HEK293 (cell line): Measurements from ENCODE around the gene PDE9A.

Source experiments
- CTCF ChIA-PET: fragments of 350-600 bp; formaldehyde crosslinking; extraction: SDS; loops from one replicate; lab custom pipeline; 2021; ENCODE audit warnings: antibody characterized with exemption; lab: Yijun Ruan, JAX
- POLR2A ChIA-PET: fragments of 300-600 bp; formaldehyde crosslinking; extraction: SDS; loops from one replicate; lab custom pipeline; 2020; ENCODE audit warnings: antibody characterized with exemption, inconsistent platforms; lab: Yijun Ruan, JAX
- H3K27ac ChIP-seq: fragments of 200-500 bp; sonication (Bioruptor generic); 2 replicates; pipeline ENCODE4 v1.5.1; 2014; ENCODE audit warnings: low read depth, low read length, control low read depth, inconsistent platforms; ENCODE audit errors: extremely low read depth
- H3K36me3 ChIP-seq, 2 experiments: fragments of 200-500 bp in 1 of 2; sonication (Bioruptor generic) in 1 of 2; 1 replicate in 1 of 2; 2 replicates in 1 of 2; pipeline ENCODE4 v1.5.1; 2014 to 2017; ENCODE audit warnings: inconsistent platforms in 2 of 2, low read length in 2 of 2; ENCODE audit not compliant: control insufficient read depth in 2 of 2, insufficient read depth in 1 of 2
- H3K4me1 ChIP-seq: fragments of 200-500 bp; sonication (Bioruptor generic); 2 replicates; pipeline ENCODE4 v1.5.1; 2014; ENCODE audit warnings: mild to moderate bottlenecking, low read length, inconsistent platforms; ENCODE audit not compliant: control insufficient read depth, insufficient read depth
- H3K4me3 ChIP-seq: 2 replicates; pipeline ENCODE4 v1.5.1; 2011; ENCODE audit warnings: low read depth, mild to moderate bottlenecking, control low read depth, low read length, moderate library complexity
- H3K9me3 ChIP-seq: fragments of 200-500 bp; sonication (Bioruptor generic); 2 replicates; pipeline ENCODE4 v1.5.1; 2014; ENCODE audit warnings: low read depth, low read length, inconsistent platforms; ENCODE audit not compliant: control insufficient read depth, insufficient read depth
- FEZF1 ChIP-seq: fragments of 450-650 bp; formaldehyde crosslinking; IDR thresholded peaks from 2 replicates; pipeline ENCODE4 v1.5.1; 2016; ENCODE audit warnings: missing biosample characterization, missing genetic modification characterization
- SP2 ChIP-seq: fragments of 450-650 bp; formaldehyde crosslinking; IDR thresholded peaks from 2 replicates; pipeline ENCODE4 v1.5.1; 2016; ENCODE audit warnings: missing biosample characterization, missing genetic modification characterization
- ZBTB17 ChIP-seq: fragments of 450-650 bp; formaldehyde crosslinking; IDR thresholded peaks from 2 replicates; pipeline ENCODE4 v1.5.1; 2016; ENCODE audit warnings: missing biosample characterization, missing genetic modification characterization
- ZFP37 ChIP-seq: fragments of 450-650 bp; formaldehyde crosslinking; IDR thresholded peaks from 2 replicates; pipeline ENCODE4 v1.5.1; 2016; ENCODE audit warnings: missing biosample characterization, missing genetic modification characterization
- ZFP69B ChIP-seq: fragments of 450-650 bp; formaldehyde crosslinking; IDR thresholded peaks from 2 replicates; pipeline ENCODE4 v1.5.1; 2016; ENCODE audit warnings: missing biosample characterization, missing genetic modification characterization
- ZNF121 ChIP-seq: fragments of 450-650 bp; formaldehyde crosslinking; IDR thresholded peaks from 2 replicates; pipeline ENCODE4 v1.5.1; 2016; ENCODE audit warnings: missing biosample characterization, missing genetic modification characterization
- ZNF133 ChIP-seq: fragments of 450-650 bp; formaldehyde crosslinking; IDR thresholded peaks from 2 replicates; pipeline ENCODE4 v1.5.1; 2016; ENCODE audit warnings: missing biosample characterization, missing genetic modification characterization
- ZNF623 ChIP-seq: fragments of 450-650 bp; formaldehyde crosslinking; IDR thresholded peaks from 2 replicates; pipeline ENCODE4 v1.5.1; 2016; ENCODE audit warnings: missing biosample characterization, missing genetic modification characterization
- ZNF660 ChIP-seq: fragments of 450-650 bp; IDR thresholded peaks from 2 replicates; pipeline ENCODE4 v1.5.1; 2018; ENCODE audit warnings: missing biosample characterization, mild to moderate bottlenecking, missing genetic modification characterization
- ZNF670 ChIP-seq: fragments of 450-650 bp; formaldehyde crosslinking; IDR thresholded peaks from 2 replicates; pipeline ENCODE4 v1.5.1; 2016; ENCODE audit warnings: missing biosample characterization, missing genetic modification characterization, low read depth
- TF ChIP-seq, protein P1 (sequence below): fragments of 450-650 bp; formaldehyde crosslinking; IDR thresholded peaks from 2 replicates; pipeline ENCODE4 v1.5.0; 2017; ENCODE audit warnings: missing biosample characterization, missing genetic modification characterization, borderline replicate concordance
- TF ChIP-seq, protein P2 (sequence below): fragments of 450-650 bp; formaldehyde crosslinking; IDR thresholded peaks from 2 replicates; pipeline ENCODE4; 2016; ENCODE audit warnings: missing biosample characterization, missing genetic modification characterization
- TF ChIP-seq, protein P3 (sequence below): fragments of 450-650 bp; formaldehyde crosslinking; IDR thresholded peaks from 2 replicates; pipeline ENCODE4 v1.5.1; 2016; ENCODE audit warnings: missing biosample characterization, missing genetic modification characterization
- TF ChIP-seq, protein P4 (sequence below): fragments of 450-650 bp; formaldehyde crosslinking; IDR thresholded peaks from 2 replicates; pipeline ENCODE4 v1.5.1; 2017; ENCODE audit warnings: missing biosample characterization, mild to moderate bottlenecking, missing genetic modification characterization, moderate library complexity
- TF ChIP-seq, protein P5 (sequence below): fragments of 450-650 bp; formaldehyde crosslinking; IDR thresholded peaks from 2 replicates; pipeline ENCODE4 v1.5.1; 2016; ENCODE audit warnings: missing biosample characterization, missing genetic modification characterization
- TF ChIP-seq, protein P6 (sequence below): fragments of 450-650 bp; formaldehyde crosslinking; IDR thresholded peaks from 2 replicates; pipeline ENCODE4 v1.5.1; 2017; ENCODE audit warnings: missing biosample characterization, missing genetic modification characterization
- TF ChIP-seq, protein P7 (sequence below): fragments of 450-650 bp; formaldehyde crosslinking; IDR thresholded peaks from 2 replicates; pipeline ENCODE4 v1.5.1; 2016; ENCODE audit warnings: missing biosample characterization, missing genetic modification characterization

The PDE9A gene

DNA sequence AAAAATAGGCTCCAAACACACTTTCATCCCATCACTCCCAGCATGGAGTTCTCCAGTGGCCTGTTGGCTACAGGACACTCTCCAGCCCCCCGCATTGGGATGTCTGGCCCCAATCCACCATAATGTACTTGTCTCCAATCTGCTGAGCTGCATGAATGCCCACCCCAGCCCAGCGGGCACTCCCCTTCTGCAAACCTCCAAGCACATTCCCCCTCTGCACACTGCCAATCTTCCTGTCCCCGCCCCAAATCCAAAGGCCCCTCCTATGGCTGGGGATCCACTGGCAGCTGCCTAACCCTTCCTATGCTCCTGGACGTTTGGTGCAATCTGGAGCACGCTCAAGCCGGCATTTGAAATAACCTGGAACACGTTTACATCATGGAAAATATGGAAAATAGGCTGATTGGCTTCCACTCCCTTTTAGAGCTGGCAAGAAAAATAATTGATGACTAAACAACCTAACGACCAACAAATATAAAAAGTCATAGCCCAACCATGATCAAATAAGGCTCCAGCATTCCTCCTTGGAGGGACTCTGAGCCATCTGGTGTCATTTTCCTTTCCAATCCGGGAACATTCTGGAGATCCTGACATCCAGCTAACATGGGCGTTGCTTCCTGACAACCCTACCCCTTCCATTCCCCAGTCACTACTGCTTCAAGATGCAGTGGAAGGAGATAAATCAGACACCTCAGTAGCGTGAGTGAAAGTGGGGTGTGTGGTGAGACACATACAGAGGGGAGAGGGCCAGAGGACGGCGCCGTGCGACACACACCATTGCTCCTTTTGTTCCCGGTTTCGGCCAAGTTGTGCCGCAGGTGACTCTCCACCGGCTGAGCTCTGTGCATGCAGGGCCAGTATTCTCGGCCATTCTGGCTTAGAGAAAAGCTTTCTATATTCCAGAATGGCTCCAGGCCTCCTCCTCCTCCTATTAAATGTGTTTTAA is 41.6 kb downstream of the PDE9A start:
- no peaks in the 10 kb centered on the region for H3K4me1 ChIP-seq
- ChIA-PET CTCF (no interaction called here), POLR2A (no interaction called here)
- H3K27ac ChIP-seq = no peak overlapping the region
- peaks cover 7 to 33% of the 10 kb centered on the region in 2 experiments; a peak in 2 of 3 replicates for H3K36me3 ChIP-seq
- H3K9me3 ChIP-seq = no peaks in the 10 kb centered on the region
- TF ChIP-seq, protein P1, sequence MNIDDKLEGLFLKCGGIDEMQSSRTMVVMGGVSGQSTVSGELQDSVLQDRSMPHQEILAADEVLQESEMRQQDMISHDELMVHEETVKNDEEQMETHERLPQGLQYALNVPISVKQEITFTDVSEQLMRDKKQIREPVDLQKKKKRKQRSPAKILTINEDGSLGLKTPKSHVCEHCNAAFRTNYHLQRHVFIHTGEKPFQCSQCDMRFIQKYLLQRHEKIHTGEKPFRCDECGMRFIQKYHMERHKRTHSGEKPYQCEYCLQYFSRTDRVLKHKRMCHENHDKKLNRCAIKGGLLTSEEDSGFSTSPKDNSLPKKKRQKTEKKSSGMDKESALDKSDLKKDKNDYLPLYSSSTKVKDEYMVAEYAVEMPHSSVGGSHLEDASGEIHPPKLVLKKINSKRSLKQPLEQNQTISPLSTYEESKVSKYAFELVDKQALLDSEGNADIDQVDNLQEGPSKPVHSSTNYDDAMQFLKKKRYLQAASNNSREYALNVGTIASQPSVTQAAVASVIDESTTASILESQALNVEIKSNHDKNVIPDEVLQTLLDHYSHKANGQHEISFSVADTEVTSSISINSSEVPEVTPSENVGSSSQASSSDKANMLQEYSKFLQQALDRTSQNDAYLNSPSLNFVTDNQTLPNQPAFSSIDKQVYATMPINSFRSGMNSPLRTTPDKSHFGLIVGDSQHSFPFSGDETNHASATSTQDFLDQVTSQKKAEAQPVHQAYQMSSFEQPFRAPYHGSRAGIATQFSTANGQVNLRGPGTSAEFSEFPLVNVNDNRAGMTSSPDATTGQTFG = no peak
- TF ChIP-seq ZNF623 (tag by site-specific recombination) (no peak), FEZF1 (no peak), ZNF670 (tag by site-specific recombination) (no peak), ZBTB17 (tag by site-specific recombination) (no peak), ZFP37 (tag by site-specific recombination) (no peak), ZNF121 (tag by site-specific recombination) (no peak), ZNF133 (tag by site-specific recombination) (no peak), ZFP69B (tag by site-specific recombination) (no peak), ZNF660 (no peak), SP2 (tag by site-specific recombination) (no peak)
- TF ChIP-seq, protein P2, sequence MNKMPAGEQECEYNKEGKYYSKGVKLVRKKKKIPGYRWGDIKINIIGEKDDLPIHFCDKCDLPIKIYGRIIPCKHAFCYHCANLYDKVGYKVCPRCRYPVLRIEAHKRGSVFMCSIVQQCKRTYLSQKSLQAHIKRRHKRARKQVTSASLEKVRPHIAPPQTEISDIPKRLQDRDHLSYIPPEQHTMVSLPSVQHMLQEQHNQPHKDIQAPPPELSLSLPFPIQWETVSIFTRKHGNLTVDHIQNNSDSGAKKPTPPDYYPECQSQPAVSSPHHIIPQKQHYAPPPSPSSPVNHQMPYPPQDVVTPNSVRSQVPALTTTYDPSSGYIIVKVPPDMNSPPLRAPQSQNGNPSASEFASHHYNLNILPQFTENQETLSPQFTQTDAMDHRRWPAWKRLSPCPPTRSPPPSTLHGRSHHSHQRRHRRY (tag by site-specific recombination) = no peak
- TF ChIP-seq, protein P3, sequence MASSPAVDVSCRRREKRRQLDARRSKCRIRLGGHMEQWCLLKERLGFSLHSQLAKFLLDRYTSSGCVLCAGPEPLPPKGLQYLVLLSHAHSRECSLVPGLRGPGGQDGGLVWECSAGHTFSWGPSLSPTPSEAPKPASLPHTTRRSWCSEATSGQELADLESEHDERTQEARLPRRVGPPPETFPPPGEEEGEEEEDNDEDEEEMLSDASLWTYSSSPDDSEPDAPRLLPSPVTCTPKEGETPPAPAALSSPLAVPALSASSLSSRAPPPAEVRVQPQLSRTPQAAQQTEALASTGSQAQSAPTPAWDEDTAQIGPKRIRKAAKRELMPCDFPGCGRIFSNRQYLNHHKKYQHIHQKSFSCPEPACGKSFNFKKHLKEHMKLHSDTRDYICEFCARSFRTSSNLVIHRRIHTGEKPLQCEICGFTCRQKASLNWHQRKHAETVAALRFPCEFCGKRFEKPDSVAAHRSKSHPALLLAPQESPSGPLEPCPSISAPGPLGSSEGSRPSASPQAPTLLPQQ = no peak
- TF ChIP-seq, protein P4, sequence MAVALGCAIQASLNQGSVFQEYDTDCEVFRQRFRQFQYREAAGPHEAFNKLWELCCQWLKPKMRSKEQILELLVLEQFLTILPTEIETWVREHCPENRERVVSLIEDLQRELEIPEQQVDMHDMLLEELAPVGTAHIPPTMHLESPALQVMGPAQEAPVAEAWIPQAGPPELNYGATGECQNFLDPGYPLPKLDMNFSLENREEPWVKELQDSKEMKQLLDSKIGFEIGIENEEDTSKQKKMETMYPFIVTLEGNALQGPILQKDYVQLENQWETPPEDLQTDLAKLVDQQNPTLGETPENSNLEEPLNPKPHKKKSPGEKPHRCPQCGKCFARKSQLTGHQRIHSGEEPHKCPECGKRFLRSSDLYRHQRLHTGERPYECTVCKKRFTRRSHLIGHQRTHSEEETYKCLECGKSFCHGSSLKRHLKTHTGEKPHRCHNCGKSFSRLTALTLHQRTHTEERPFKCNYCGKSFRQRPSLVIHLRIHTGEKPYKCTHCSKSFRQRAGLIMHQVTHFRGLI = no peak
- TF ChIP-seq, protein P5, sequence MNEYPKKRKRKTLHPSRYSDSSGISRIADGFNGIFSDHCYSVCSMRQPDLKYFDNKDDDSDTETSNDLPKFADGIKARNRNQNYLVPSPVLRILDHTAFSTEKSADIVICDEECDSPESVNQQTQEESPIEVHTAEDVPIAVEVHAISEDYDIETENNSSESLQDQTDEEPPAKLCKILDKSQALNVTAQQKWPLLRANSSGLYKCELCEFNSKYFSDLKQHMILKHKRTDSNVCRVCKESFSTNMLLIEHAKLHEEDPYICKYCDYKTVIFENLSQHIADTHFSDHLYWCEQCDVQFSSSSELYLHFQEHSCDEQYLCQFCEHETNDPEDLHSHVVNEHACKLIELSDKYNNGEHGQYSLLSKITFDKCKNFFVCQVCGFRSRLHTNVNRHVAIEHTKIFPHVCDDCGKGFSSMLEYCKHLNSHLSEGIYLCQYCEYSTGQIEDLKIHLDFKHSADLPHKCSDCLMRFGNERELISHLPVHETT (tag by site-specific recombination) = no peak
- TF ChIP-seq, protein P6, sequence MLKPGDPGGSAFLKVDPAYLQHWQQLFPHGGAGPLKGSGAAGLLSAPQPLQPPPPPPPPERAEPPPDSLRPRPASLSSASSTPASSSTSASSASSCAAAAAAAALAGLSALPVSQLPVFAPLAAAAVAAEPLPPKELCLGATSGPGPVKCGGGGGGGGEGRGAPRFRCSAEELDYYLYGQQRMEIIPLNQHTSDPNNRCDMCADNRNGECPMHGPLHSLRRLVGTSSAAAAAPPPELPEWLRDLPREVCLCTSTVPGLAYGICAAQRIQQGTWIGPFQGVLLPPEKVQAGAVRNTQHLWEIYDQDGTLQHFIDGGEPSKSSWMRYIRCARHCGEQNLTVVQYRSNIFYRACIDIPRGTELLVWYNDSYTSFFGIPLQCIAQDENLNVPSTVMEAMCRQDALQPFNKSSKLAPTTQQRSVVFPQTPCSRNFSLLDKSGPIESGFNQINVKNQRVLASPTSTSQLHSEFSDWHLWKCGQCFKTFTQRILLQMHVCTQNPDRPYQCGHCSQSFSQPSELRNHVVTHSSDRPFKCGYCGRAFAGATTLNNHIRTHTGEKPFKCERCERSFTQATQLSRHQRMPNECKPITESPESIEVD = no peak
- TF ChIP-seq, protein P7, sequence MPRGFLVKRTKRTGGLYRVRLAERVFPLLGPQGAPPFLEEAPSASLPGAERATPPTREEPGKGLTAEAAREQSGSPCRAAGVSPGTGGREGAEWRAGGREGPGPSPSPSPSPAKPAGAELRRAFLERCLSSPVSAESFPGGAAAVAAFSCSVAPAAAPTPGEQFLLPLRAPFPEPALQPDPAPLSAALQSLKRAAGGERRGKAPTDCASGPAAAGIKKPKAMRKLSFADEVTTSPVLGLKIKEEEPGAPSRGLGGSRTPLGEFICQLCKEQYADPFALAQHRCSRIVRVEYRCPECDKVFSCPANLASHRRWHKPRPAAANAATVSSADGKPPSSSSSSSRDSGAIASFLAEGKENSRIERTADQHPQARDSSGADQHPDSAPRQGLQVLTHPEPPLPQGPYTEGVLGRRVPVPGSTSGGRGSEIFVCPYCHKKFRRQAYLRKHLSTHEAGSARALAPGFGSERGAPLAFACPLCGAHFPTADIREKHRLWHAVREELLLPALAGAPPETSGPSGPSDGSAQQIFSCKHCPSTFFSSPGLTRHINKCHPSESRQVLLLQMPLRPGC (tag by site-specific recombination) = no peak
- H3K4me3 ChIP-seq = no peak overlapping the region
